ENCODE results near the gene GBP2. TPM values are rescaled to one million over a fixed set of nuclear protein-coding genes. Genes with fewer than 3 reads are reported as not detected.
"Not testable (repeated sequence)": the region's sequence is repeated elsewhere in the genome, so short reads cannot be mapped to it uniquely, and the experiment has no call there.

Gene GBP2
- total RNA-seq, 2 donors from 2014 or later, result 10.1 to 11.2 TPM

DNA sequence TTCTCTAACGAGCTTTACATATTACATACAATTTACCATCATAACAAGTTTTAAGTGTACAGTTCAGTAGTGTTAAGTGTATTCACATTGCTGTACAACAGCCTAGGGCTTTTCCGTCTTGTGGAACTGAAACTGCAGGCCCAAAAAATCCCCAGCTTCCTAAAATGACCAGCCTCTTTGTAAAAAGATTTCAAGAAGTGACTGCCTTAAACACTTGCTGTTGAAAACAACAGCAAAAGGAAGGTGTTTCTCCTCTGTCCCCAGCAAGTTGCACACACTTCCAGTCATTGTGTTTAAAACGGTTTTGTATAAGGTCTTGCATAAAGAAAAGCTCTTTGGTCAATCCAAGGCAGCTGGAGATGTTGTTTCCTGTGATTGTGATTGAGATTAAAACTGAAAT, 44.9 kb downstream of the GBP2 start:
- Histone ChIP-seq H3K9me3 (no peaks in the 10 kb centered on the region), H3K27me3 (no peaks in the 10 kb centered on the region), H3K27ac (no peak overlapping the region), H3K4me1 (no peaks in the 10 kb centered on the region), H3K4me3 (no peak overlapping the region), H3K36me3 (replicated peaks in 1 of 2; ENCODE audit: insufficient read depth in 1 of 2, low read depth in 2 of 2) (no peaks in the 10 kb centered on the region)
- TF ChIP-seq POLR2A (IDR thresholded peaks at IDR 0.05) (no peak), CTCF (IDR thresholded peaks at IDR 0.05) (no peak)
- no peak for DNase-seq
- 47 to 73% methylated on average over 3 of the region's 3 CpGs for WGBS, 2 donors
- no peak for ATAC-seq
- intact Hi-C loops (cut with DNase I), result no loop called here

- H3K36me3 ChIP-seq (replicated peaks in 1 of 2; ENCODE audit: insufficient read depth in 1 of 2, low read depth in 2 of 2); intact Hi-C loops (cut with DNase I); H3K27me3 ChIP-seq; H3K9me3 ChIP-seq; DNase-seq; H3K27ac ChIP-seq; H3K4me1 ChIP-seq; ATAC-seq; H3K4me3 ChIP-seq: not testable (repeated sequence)
- WGBS, 2 donors, result 88 to 89% methylated on average over 7 of the region's 7 CpGs
These were observed 45.8 kb downstream of the GBP2 start for GRCh38 chr1:89080068-89080467.

DNA sequence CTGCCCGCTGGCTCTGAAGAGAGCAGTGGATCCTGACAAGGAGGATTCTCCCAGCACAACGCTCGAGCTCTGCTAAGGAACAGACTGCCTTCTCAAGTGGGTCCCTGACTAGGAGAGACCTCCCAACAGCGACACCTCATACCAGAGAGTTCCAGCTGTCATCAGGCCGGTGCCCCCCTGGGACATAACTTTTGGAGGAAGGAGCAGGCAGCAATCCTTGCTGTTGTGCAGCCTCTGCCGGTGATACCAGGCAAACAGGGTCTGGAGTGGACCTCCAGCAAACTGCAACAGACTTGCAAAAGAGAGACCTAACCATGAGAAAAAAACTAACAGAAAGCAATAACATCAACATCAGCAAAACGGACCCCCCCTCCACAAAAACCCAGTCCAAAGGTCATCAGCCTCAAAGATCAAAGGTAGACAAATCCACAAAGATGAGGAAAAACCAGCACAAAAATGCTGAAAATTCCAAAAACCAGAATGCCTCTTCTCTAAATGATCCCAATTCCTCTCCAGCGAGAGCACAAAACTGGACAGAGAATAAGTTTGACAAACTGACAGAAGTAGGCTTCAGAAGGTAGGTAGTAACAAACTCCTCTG, 53.3 kb downstream of the GBP2 start:
- H3K4me1 ChIP-seq; intact Hi-C loops (cut with DNase I); ATAC-seq; H3K27ac ChIP-seq; H3K27me3 ChIP-seq; DNase-seq; H3K36me3 ChIP-seq (replicated peaks in 1 of 2; ENCODE audit: insufficient read depth in 1 of 2, low read depth in 2 of 2); H3K4me3 ChIP-seq; H3K9me3 ChIP-seq: not testable (repeated sequence)
- 70% methylated on average over 8 of the region's 8 CpGs for WGBS, 2 donors

DNA sequence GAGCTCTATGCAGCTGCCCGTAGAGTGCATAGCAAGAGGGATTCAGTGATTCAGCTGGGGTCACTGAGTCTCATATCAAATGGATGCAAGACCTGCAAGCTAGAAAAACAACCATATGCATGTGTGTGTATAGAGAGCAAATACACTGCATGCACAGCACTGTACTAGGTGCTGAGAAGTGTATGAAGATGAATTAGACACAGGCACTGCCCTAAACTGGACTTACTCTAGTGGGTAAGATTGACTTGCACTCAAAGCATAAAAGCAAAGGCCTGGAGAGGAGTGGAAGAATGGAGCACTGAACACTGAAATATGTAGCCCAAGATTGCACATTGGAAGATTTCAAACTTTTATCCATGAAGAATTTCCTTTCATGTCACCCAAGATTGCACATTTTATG, 55.4 kb downstream of the GBP2 start:
- Histone ChIP-seq H3K4me1 (peaks cover 1% of the 10 kb centered on the region), H3K9me3 (no peaks in the 10 kb centered on the region), H3K36me3 (replicated peaks in 1 of 2; ENCODE audit: insufficient read depth in 1 of 2, low read depth in 2 of 2) (no peaks in the 10 kb centered on the region), H3K4me3 (no peak overlapping the region), H3K27me3 (no peaks in the 10 kb centered on the region), H3K27ac (no peak overlapping the region)
- intact Hi-C loops (cut with DNase I), result no loop called here
- DNase-seq, result no peak
- TF ChIP-seq POLR2A (IDR thresholded peaks at IDR 0.05) (no peak), CTCF (IDR thresholded peaks at IDR 0.05) (no peak)
- ATAC-seq, result no peak
- 78 to 89% methylated on average over 1 of the region's 1 CpG for WGBS, 2 donors

DNA sequence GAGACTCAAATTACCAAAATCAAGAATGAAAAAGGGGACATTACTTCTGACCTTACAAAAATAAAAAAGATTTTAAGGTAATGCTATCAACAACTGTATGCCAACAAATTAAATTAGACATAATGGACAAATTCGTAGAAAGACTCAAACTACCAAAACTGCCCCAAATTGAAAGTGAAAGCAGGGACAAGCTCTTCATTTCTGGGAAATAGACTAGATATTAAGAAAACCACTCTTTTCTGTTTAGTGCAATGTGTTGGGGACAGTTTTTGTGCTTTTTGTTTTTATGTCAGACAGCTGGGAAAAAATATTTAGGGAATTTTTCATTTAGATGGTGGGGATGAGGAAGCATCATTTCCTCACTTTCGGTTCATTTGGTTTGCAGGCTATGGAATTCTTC, 56.0 kb downstream of the GBP2 start:
- TF ChIP-seq CTCF (IDR thresholded peaks at IDR 0.05), result no peak
- TF ChIP-seq POLR2A (IDR thresholded peaks at IDR 0.05), result no peak
- no peaks in the 10 kb centered on the region for H3K36me3 ChIP-seq (replicated peaks in 1 of 2; ENCODE audit: insufficient read depth in 1 of 2, low read depth in 2 of 2)
- DNase-seq (no peak), ATAC-seq (no peak)
- H3K27ac ChIP-seq, result no peak overlapping the region
- peaks cover 4% of the 10 kb centered on the region for H3K4me1 ChIP-seq
- no peaks in the 10 kb centered on the region for H3K9me3 ChIP-seq
- H3K4me3 ChIP-seq, result no peak overlapping the region
- H3K27me3 ChIP-seq, result no peaks in the 10 kb centered on the region
- intact Hi-C loops (cut with DNase I), result no loop called here
- WGBS, 2 donors, result 70 to 82% methylated on average over 2 of the region's 2 CpGs

DNA sequence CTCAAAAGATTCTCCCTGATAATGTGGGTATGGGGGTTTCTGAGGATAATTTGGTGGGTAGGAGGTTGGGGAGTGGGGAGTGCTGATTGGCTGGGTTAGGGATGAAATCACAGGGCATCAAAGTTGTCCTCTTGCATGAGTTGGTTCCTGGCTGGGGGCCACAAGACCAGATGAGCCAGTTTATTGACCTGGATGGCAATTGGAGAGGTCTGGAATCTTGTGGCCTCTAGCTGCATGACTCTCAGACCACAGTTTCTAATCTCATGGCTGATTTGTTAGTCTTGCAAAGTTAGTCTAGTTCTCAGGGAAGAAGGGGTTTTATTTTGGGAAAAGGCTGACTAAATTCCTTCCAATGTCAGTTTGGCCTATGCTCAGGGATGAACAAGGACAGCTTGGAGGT, 57.6 kb downstream of the GBP2 start:
- no peaks in the 10 kb centered on the region for H3K27me3 ChIP-seq
- H3K9me3 ChIP-seq, result no peaks in the 10 kb centered on the region
- DNase-seq (no peak), ATAC-seq (no peak)
- no peak overlapping the region for H3K4me3 ChIP-seq
- no peak for TF ChIP-seq POLR2A (IDR thresholded peaks at IDR 0.05)
- TF ChIP-seq CTCF (IDR thresholded peaks at IDR 0.05), result no peak
- no peak overlapping the region for H3K27ac ChIP-seq
- intact Hi-C loops (cut with DNase I), result no loop called here
- peaks cover 9% of the 10 kb centered on the region for H3K4me1 ChIP-seq
- no peaks in the 10 kb centered on the region for H3K36me3 ChIP-seq (replicated peaks in 1 of 2; ENCODE audit: insufficient read depth in 1 of 2, low read depth in 2 of 2)
